ENCODE data around the gene TKTL1. TPM values are rescaled to one million over a fixed set of nuclear protein-coding genes. Genes with fewer than 3 reads are reported as not detected.

Gene TKTL1
- total RNA-seq, 6 donors from 2014 or later, result 0.20 to 1.2 (median 0.24) TPM; not detected in 3

- ATAC-seq (ENCODE audit: low FRiP score in 2 of 2) (no peak), DNase-seq (no peak)
- H3K27ac ChIP-seq, result no peak overlapping the region
- H3K27me3 ChIP-seq, result no peaks in the 10 kb centered on the region
- TF ChIP-seq CTCF (IDR thresholded peaks at IDR 0.05), result no peak
- TF ChIP-seq EP300 (IDR thresholded peaks at IDR 0.05), result no peak
- TF ChIP-seq POLR2A (IDR thresholded peaks at IDR 0.05), result no peak
- no peak for TF ChIP-seq POLR2AphosphoS5 (IDR thresholded peaks at IDR 0.05)
- H3K36me3 ChIP-seq, result no peaks in the 10 kb centered on the region
- H3K9me3 ChIP-seq, result no peaks in the 10 kb centered on the region
- no peak overlapping the region for H3K4me3 ChIP-seq
- H3K4me1 ChIP-seq, result peaks cover 0 to 4% (median 0%) of the 10 kb centered on the region in 4 donors
- WGBS, 2 donors, result 60 to 72% methylated on average over 6 to 8 of the region's 8 CpGs
Measured at GRCh38 chrX:154303476-154303875, 7.9 kb downstream of the TKTL1 start.

GRCh38 chrX:154304846-154305245 lies 9.3 kb downstream of the TKTL1 start:
- H3K4me1 ChIP-seq, result peaks cover 0 to 5% (median 0%) of the 10 kb centered on the region in 4 donors
- no peak for DNase-seq
- no peaks in the 10 kb centered on the region for H3K36me3 ChIP-seq
- H3K4me3 ChIP-seq, result no peak overlapping the region
- no peak overlapping the region for H3K27ac ChIP-seq
- no peaks in the 10 kb centered on the region for H3K27me3 ChIP-seq
- ATAC-seq (ENCODE audit: low FRiP score in 2 of 2), result no peak
- H3K9me3 ChIP-seq, result no peaks in the 10 kb centered on the region
- 85 to 86% methylated on average over 2 to 10 of the region's 10 CpGs for WGBS, 2 donors
- TF ChIP-seq EP300 (IDR thresholded peaks at IDR 0.05) (no peak), CTCF (IDR thresholded peaks at IDR 0.05) (no peak), POLR2AphosphoS5 (IDR thresholded peaks at IDR 0.05) (no peak), POLR2A (IDR thresholded peaks at IDR 0.05) (no peak)

GRCh38 chrX:154305541-154306205 lies 10.1 kb downstream of the TKTL1 start:
- Histone ChIP-seq H3K9me3 (no peaks in the 10 kb centered on the region), H3K36me3 (no peaks in the 10 kb centered on the region), H3K4me1 (peaks cover 0 to 5% (median 0%) of the 10 kb centered on the region in 4 donors), H3K4me3 (no peak overlapping the region), H3K27ac (no peak overlapping the region), H3K27me3 (no peaks in the 10 kb centered on the region)
- 81 to 88% methylated on average over 9 to 11 of the region's 11 CpGs for WGBS, 2 donors
- no peak for ATAC-seq (ENCODE audit: low FRiP score in 2 of 2)
- TF ChIP-seq POLR2AphosphoS5 (IDR thresholded peaks at IDR 0.05) (no peak), CTCF (IDR thresholded peaks at IDR 0.05) (no peak), EP300 (IDR thresholded peaks at IDR 0.05) (no peak)
- no peak for DNase-seq

GRCh38 chrX:154307202-154307601 lies 11.6 kb downstream of the TKTL1 start:
- no peak for TF ChIP-seq POLR2A (IDR thresholded peaks at IDR 0.05)
- no peak for TF ChIP-seq CTCF (IDR thresholded peaks at IDR 0.05)
- TF ChIP-seq POLR2AphosphoS5 (IDR thresholded peaks at IDR 0.05), result no peak
- no peak for TF ChIP-seq EP300 (IDR thresholded peaks at IDR 0.05)
- no peak for DNase-seq
- no peak overlapping the region for H3K4me3 ChIP-seq
- H3K27ac ChIP-seq, result no peak overlapping the region
- H3K36me3 ChIP-seq, result no peaks in the 10 kb centered on the region
- no peaks in the 10 kb centered on the region for H3K27me3 ChIP-seq
- no peak for ATAC-seq (ENCODE audit: low FRiP score in 2 of 2)
- peaks cover 0 to 5% (median 0%) of the 10 kb centered on the region in 4 donors for H3K4me1 ChIP-seq
- 76 to 84% methylated on average over 5 to 6 of the region's 6 CpGs for WGBS, 2 donors
- no peaks in the 10 kb centered on the region for H3K9me3 ChIP-seq
